Epithelial cell of proximal tubule (primary cell): ENCODE data around the gene DCTN4. TPM values are rescaled to one million over a fixed set of nuclear protein-coding genes. Genes with fewer than 3 reads are reported as not detected.
A peak's percentile ranks its signal among the peaks of the same experiment; 100 is the strongest.

Experiments
- DNase-seq: peaks from one replicate; pipeline ENCODE4 v3.0.0-alpha.2; 2011; ENCODE audit warnings: low read depth
- H3K4me3 ChIP-seq: 2 replicates; pipeline ENCODE4 v1.5.1; 2011; ENCODE audit warnings: low read depth, mild to moderate bottlenecking, low read length
- CTCF ChIP-seq: conservative IDR thresholded peaks from 2 replicates; pipeline ENCODE4 v1.5.1; 2012; ENCODE audit warnings: low read depth, mild to moderate bottlenecking, low read length
- total RNA-seq: library from RNA; depleted of rRNA; stranded (reverse); fragments of >200 nt; gene quantifications from 2 replicates; pipeline ENCODE4 v1.2.3, GENCODE V29; 2015

Gene DCTN4
- total RNA-seq, 1 donor from 2014 or later, result 29.0 TPM

GRCh38 chr5:150765011-150765798 lies 6.4 kb upstream of the DCTN4 start:
- TF ChIP-seq CTCF, result no peak
- H3K4me3 ChIP-seq, result no peak overlapping the region
- no peak for DNase-seq

- no peak overlapping the region for H3K4me3 ChIP-seq
- no peak for DNase-seq
- TF ChIP-seq CTCF, result no peak
Measured at GRCh38 chr5:150764530-150764929, 5.7 kb upstream of the DCTN4 start.

GRCh38 chr5:150763023-150763769 lies 4.4 kb upstream of the DCTN4 start:
- DNase-seq, result peak; percentile 95

GRCh38 chr5:150762211-150762610 lies 3.4 kb upstream of the DCTN4 start:
- no peak for TF ChIP-seq CTCF
- H3K4me3 ChIP-seq, result no peak overlapping the region
- DNase-seq, result no peak

More at GRCh38 chr5:150763023-150763769, 4.4 kb upstream of the DCTN4 start:
- H3K4me3 ChIP-seq, result no peak overlapping the region
- TF ChIP-seq CTCF, result no peak

- DNase-seq, result no peak
- H3K4me3 ChIP-seq, result peak overlapping the region; percentile 72
- no peak for TF ChIP-seq CTCF
Measured at GRCh38 chr5:150759334-150759583, 442 bp upstream of the DCTN4 start.

GRCh38 chr5:150758203-150758530 lies 650 bp downstream of the DCTN4 start:
- DNase-seq, result no peak
- no peak for TF ChIP-seq CTCF
- H3K4me3 ChIP-seq, result peak overlapping the region; percentile 72

- peak overlapping the region; percentile 72 for H3K4me3 ChIP-seq
- DNase-seq, result no peak
- TF ChIP-seq CTCF, result no peak
Measured at GRCh38 chr5:150757087-150757649, 1.6 kb downstream of the DCTN4 start.
